Activated T-helper 9 cell treated with anti-CD3 and anti-CD28 coated beads, Interleukin-2, amount 50 U/mL, for 16 hours (primary cell): ENCODE results near the gene ADCY2.
"Not testable (repeated sequence)": the region's sequence is repeated elsewhere in the genome, so short reads cannot be mapped to it uniquely, and the experiment has no call there.

ENCODE experiments used
- DNase-seq: peaks from one replicate; pipeline ENCODE4 v3.0.0-alpha.2; 2020; ENCODE audit warnings: low read depth

ADCY2 gene

GRCh38 chr5:7396713-7397454 is 946 bp downstream of the ADCY2 start:
- DNase-seq: no peak

- no peak for DNase-seq
These were observed 2.0 kb downstream of the ADCY2 start for GRCh38 chr5:7397937-7398336.

DNA sequence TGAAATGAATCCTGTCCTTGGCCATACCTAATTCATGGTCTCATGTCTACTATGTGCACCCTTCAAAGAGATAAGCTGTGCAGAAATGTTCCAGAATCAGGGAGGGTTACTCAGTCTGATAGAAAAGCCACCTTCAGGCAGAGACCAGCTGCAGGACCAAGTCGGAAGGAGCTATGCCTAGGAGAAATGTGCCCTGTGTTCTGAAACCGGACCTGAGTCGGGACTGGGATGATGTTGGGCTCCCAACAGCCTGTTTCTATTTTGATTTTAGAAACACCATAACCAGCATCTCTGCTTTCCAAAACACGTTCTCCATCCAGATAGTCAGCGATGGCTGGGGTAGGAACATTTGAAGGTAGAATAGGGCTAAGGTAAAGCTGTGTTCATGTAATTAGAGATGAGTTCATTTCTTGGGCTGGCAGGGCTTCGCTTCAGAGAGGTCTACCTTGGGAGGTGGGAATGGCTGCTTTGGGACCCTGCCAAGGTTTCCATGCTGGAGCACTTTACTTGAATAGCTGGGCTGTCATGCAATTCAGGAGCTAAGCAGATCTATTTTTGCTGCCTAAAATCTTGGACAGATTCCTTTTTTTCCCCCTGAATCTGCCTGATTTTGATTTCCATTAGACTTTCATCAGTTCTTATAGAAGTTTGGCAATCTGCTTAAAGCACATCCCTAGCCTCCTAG is 2.8 kb downstream of the ADCY2 start:
- no peak for DNase-seq

DNA sequence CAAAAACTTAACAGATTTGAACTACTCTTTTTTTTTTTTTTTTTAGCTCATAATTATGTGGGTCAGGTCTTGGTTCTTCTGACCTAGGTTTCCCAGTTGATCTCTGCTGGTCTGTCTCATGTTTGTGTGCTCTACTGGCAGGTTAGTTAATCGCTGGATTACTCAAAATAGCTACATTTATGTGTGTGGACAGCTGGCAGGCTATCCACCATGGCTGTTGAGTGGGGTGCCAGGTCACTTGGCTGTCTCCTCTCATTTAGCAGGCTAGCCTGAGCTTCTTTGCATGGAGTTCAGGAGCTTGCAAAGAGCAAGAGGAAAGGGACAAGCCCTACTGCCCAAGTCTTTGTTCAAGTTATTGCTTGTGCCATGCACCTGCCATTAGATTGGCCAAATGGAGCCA is 9.3 kb downstream of the ADCY2 start:
- no peak for DNase-seq

DNA sequence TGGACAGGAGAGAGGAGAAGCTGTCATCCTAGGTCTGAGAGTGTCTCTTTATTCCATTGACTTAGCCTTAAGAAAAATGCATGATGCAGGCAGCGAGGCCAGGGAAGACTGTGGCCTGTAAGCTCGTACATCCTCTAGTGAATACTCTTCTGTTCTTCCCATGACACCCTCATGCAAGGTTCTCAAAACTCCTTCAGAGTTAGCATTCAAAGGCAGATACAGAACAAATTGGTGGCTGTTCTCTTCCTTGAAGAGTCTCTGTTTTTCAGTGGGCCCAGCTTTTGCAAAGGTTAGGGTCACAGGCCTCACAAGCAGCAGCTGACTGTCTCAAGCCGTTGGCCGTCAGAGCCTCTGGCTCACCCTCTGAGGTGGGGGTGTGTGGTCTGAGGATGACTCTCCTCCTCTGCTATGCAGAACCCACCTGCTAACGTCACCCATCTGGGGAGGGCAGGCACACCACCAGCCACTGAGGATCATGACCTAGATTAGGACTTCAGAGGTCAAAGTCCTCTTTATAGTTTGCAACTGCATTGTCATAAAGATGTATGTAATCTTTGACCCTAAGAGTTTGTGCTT is 15.1 kb downstream of the ADCY2 start:
- DNase-seq: no peak

DNA sequence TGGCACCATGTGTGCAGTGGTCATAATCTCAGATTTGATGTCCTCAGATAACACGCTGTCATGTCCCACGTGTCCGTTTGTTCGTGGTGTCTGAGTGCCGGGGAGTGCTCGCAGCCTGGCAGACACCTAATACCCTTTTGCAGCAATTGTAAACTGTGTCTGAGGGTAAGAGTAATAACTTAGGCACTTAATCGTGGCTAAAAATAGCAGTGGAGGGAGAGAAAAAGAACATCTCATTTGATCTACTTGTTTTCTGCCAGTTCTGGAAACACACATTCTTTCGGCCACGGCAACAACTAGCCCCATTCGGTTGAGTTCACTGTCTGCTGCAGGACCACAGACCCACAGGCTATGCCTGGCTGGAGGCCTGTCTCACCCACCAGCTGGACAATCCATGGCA is 16.5 kb downstream of the ADCY2 start:
- no peak for DNase-seq

GRCh38 chr5:7415123-7415522 is 19.2 kb downstream of the ADCY2 start:
- no peak for DNase-seq

DNA sequence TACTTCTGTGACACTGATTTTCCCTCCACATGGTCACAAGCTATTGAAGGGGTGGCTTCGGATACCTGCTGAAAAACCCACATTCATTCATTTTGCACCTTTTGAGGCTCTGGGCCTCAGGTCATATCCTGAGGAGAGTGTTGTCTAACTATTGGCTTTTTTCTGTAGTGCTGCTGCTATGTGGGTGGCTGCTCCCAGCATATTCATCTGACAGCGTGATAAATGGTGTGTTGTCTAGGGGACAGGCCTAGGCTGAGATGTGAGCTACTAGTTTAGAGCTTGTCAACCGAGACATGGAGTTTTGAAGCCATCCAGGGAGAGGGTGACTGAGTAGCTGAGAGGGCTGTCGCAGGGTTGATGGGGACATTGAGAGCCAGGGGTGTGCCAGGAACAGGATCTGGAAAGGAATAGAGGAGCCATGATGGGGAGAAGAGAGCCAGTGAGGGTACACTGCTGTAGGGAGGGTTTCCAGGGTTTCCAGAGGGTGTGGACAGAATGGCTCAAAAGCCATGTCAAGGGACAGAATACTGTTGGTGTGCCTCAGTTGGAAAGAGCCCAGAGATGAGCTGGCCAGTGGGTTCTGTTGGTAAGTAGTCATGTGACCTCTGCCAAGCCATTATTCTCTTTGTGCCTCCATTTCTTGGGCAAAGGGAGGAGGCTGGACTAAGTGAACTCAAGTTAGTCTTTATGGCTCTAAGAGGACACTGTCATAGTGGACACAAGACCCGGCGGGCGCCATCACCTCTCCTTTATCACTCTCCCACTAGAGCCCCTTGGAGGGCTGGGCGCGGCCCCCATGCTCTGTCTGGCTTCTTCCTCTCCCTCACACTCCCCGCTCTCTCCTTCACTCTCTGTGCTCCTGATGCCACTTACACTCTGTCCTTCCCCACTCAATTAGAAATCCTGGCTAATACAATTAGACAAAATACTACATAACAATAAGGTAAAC is 19.9 kb downstream of the ADCY2 start:
- no peak for DNase-seq

GRCh38 chr5:7418276-7418675 is 22.3 kb downstream of the ADCY2 start:
- no peak for DNase-seq

DNA sequence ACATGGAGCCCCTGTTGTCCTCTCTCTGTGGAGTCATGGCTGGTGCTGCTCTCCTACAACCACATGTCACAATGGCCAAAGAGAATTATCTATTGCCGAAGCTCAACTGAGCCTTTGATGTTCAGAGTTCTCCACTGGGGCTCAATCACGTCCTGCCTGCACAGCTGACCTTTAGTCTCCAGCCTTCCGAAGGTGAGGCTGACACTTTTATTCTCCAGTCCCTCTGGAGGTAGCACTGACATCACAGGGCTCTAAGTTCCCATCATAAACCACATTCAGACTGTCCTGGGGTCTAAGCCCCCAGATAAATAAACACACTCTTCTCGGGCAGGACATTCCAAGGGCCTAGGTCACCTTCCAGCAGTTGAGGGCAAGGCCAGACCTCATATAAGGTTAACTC is 23.4 kb downstream of the ADCY2 start:
- DNase-seq: no peak

GRCh38 chr5:7419846-7420245 is 23.9 kb downstream of the ADCY2 start:
- no peak for DNase-seq

- DNase-seq: no peak
These were observed 24.8 kb downstream of the ADCY2 start for GRCh38 chr5:7420510-7421280.

GRCh38 chr5:7422316-7423106 is 26.6 kb downstream of the ADCY2 start:
- DNase-seq: no peak

DNA sequence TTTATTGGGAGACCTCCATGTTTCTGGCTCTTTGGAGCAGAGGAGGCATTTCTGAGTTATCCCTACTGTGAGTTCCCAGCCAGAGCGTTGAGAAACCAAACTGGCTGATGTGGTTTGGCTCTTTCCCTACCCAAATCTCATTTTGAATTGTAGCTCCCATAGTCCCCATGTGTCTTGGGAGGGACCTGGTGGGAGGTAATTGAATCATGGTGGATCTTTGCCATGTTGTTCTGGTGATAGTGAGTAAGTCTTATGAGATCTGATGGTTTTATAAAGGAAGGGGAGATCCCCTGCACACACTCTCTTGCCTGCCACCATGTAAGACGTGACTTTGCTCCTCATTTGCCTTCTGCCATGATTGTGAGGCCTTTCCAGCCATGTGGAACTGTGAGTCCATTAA is 27.3 kb downstream of the ADCY2 start:
- not testable (repeated sequence) for DNase-seq

DNA sequence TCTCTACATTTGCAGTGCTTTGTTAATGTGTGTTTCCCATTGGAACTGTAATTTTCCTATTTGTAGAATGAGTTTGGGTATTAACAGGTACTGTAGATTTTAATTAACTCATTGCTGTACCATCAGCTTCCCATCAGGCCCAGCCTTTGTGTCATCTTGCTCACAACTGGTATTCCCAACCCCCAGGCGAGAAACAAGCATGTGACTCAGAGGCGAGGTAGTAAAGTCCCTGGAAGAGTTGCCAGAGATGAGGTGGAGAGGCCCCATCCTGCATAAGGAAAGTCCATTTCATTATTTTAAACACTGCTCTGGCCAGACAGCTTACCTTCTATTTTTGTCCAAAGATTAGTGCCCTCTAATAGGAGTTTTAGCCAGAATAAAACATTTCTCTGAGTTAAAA is 29.9 kb downstream of the ADCY2 start:
- DNase-seq: no peak

- DNase-seq: no peak
These were observed 30.3 kb downstream of the ADCY2 start for GRCh38 chr5:7426284-7426683.

DNA sequence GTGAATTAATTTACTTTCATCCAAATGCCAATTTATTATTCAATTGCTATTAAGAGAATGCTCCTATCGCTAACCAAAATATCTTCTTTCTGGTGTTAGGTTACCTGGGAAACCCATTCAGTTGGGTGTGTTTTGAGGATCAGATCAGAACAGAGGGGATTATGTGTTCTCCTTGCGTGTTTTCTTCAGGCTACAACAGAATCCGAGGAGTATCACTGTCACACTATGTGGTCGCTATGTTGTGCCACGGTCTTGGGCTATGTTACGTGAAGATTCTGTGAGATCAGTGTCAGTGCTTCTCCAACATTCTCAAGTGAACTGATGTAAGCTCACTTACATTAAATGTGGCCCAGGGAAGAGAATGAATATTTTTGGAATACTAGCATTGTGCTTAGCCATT is 39.0 kb downstream of the ADCY2 start:
- DNase-seq: no peak

GRCh38 chr5:7435503-7435902 is 39.6 kb downstream of the ADCY2 start:
- DNase-seq: no peak

DNA sequence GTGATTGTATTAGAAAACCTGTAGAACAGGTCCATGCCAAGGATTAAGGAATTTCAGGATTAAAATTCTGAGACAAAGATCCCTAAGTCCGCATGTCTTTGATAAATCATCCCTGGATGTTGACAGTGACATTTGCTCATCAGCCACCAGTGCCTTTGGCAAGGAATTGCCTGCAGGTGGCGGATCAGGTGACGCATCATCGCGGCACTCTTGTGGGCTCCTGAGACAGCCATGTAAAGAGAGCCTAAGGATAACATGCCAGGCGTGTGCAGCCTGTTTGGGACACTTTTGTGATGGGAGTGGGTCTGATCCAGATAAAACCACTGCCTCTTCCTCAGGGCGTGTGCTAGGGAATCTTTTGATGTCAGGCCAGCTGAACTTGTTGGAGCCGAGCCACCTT is 40.6 kb downstream of the ADCY2 start:
- no peak for DNase-seq

GRCh38 chr5:7437836-7438235 is 41.9 kb downstream of the ADCY2 start:
- no peak for DNase-seq

GRCh38 chr5:7445068-7445467 is 49.1 kb downstream of the ADCY2 start:
- no peak for DNase-seq
